ENCODE data around the gene MAMDC2.

MAMDC2 gene

DNA sequence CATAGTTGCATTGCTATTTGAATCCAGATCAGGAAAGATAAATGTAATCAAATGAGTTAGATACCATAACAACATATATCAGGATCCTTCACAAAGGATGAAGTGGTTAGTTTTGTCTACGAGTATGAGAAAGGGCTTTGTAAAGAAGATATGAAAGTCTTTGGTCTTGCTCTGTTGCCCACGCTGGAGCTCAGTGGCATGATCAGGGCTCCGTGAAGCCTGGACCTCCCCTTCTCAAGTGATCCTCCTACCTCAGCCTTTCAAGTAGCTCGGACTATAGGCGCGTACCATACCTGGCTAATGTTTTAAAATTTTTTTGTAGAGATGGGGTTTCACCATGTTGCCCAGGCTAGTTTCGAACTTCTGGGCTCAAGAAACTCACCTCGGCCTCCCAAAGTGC, 217.0 kb downstream of the MAMDC2 start:
- no peak for DNase-seq (ENCODE audit: low read depth)

DNA sequence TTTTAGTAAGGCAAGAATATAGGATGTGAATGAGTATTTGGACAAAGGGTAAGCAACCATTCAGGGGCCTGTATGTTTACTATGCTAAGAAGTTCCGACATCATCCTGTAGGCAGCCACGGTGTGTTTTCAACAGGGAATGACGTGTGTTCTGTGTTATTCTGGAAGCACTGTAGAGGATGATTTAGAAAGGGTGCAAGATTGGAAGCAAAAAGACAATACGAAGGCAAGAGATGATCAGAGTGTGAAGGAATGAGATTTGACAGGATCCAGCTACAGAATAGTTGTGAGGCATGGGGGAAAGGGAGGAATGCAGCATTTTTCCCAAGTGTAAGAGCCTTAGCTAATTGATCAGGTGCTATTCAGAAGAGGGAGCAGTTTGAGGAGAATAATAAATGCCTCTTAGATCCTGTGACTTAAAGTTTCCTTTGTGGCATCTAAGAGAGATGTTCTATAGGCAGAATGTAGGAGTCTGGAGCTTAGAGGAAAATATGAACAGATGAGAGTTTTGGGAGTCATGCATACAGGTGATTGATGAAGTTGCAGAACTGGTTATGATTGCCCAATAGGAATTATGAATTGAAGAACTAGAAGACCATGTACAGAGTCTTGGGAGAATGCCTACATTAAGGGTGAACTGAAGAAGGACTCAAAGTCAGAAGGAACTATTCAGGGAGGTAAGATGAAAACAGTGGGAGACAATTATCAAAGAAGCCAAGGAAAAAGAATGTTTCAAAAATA, 217.7 kb downstream of the MAMDC2 start:
- DNase-seq (ENCODE audit: low read depth) = no peak

DNA sequence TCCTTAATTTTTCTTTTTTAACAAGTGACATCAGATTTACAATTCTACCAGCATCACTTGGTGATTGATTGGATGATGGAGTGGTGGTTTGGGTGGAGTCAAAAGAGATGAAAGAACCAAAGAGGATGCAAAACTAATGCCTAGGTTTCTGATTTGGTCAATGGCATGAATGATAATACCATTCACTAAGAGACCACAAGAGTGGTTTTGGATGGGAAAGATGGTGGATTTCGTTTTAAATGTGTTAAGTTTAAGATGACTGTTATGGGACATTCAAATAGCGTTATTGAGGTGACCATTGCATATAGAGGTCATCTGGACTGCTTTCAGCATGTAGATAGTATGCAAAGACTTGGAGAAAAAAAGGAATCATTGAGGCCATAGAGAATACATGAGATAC, 218.7 kb downstream of the MAMDC2 start:
- no peak for DNase-seq (ENCODE audit: low read depth)

DNA sequence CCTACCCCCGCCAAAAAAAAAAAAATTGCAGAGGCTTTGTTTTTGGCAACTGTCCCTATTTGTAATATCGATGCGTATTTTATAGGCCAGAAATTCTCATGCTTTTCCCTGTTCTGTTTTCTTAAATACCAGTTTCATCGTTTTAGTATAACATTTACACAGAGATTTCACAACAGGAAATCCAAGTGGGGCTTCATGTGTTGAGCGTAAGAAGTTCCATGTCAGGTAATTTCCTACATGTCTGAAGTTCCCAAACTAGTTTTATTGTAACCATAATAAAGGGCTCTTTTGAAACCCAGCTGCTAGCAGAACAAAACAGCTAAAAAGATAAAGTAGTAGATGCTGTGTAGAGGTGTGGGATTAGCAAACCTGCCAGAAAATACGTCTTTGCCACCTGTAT, 219.3 kb downstream of the MAMDC2 start:
- no peak for DNase-seq (ENCODE audit: low read depth)

DNA sequence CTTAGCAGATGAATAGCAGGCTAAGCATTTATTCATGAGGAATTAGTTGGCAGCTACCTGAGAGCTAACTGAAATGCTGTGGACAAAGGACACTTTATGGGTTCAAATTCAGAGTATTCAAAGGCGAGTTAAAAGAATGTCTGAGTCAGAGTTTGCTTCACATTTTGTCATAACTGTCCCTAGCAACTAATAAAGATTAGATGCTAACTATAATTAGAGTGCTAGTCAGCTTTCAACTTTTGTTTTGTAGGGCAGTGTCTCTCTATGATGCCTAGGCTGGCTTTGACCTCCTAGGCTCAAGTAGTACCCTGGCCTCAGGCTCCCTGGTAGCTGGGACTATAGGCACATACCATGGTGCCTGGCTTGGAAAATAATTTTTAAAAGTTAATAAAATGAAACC, 219.8 kb downstream of the MAMDC2 start:
- DNase-seq (ENCODE audit: low read depth) = no peak
